Kidney epithelial cell (primary cell): ENCODE measurements around the gene RASAL2. TPM values are rescaled to one million over a fixed set of nuclear protein-coding genes. Genes with fewer than 3 reads are reported as not detected.
"Not testable (repeated sequence)": the region's sequence is repeated elsewhere in the genome, so short reads cannot be mapped to it uniquely, and the experiment has no call there.

ENCODE experiments used
- DNase-seq: peaks from one replicate; pipeline ENCODE4 v3.0.0-alpha.2; 2010; ENCODE audit warnings: low read depth
- H3K27me3 ChIP-seq: 2 replicates; pipeline ENCODE4 v1.6.0; 2011; ENCODE audit warnings: low read length; ENCODE audit not compliant: control insufficient read depth, insufficient read depth
- H3K36me3 ChIP-seq: 2 replicates; pipeline ENCODE4 v1.5.1; 2011; ENCODE audit warnings: low read length; ENCODE audit not compliant: control insufficient read depth, insufficient read depth
- H3K4me3 ChIP-seq: 2 replicates; pipeline ENCODE4 v1.5.1; 2011; ENCODE audit warnings: low read depth, mild to moderate bottlenecking, control low read depth, low read length
- total RNA-seq: library from RNA; depleted of rRNA; stranded (reverse); fragments of >200 nt; gene quantifications from 2 replicates; pipeline ENCODE4 v1.2.3, GENCODE V29; 2015
- TF ChIP-seq, protein P1 (sequence below): IDR thresholded peaks from 2 replicates; pipeline ENCODE4 v1.5.1; 2011; ENCODE audit warnings: mild to moderate bottlenecking, moderate library complexity, low read length, control low read depth, inconsistent platforms; ENCODE audit not compliant: insufficient read depth, poor library complexity, severe bottlenecking

RASAL2 gene
- total RNA-seq, 1 donor from 2014 or later, result 18.3 TPM

DNA sequence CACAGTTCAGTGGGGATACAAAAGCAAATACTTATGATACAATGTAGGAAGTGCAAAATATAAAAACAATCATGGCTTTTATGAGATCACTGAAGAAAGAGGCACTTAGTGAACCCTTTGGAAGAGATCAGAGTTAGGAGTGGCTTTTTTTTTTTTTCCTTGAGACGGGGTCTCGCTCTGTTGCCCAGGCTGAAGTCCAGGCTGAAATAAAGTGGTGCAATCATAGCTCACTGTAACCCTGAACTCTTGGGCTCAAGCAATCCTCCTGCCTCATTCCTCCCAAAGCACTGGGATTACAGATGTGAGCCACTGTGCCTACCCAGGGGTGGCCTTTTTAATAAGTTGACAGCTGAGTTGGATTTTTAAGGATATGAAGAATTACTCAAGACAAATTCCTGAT lies 17.3 kb upstream of the RASAL2 start:
- no peaks in the 10 kb centered on the region for H3K27me3 ChIP-seq
- TF ChIP-seq, protein P1, sequence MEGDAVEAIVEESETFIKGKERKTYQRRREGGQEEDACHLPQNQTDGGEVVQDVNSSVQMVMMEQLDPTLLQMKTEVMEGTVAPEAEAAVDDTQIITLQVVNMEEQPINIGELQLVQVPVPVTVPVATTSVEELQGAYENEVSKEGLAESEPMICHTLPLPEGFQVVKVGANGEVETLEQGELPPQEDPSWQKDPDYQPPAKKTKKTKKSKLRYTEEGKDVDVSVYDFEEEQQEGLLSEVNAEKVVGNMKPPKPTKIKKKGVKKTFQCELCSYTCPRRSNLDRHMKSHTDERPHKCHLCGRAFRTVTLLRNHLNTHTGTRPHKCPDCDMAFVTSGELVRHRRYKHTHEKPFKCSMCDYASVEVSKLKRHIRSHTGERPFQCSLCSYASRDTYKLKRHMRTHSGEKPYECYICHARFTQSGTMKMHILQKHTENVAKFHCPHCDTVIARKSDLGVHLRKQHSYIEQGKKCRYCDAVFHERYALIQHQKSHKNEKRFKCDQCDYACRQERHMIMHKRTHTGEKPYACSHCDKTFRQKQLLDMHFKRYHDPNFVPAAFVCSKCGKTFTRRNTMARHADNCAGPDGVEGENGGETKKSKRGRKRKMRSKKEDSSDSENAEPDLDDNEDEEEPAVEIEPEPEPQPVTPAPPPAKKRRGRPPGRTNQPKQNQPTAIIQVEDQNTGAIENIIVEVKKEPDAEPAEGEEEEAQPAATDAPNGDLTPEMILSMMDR, result no peak
- no peak overlapping the region for H3K4me3 ChIP-seq
- DNase-seq, result no peak
- no peaks in the 10 kb centered on the region for H3K36me3 ChIP-seq

DNA sequence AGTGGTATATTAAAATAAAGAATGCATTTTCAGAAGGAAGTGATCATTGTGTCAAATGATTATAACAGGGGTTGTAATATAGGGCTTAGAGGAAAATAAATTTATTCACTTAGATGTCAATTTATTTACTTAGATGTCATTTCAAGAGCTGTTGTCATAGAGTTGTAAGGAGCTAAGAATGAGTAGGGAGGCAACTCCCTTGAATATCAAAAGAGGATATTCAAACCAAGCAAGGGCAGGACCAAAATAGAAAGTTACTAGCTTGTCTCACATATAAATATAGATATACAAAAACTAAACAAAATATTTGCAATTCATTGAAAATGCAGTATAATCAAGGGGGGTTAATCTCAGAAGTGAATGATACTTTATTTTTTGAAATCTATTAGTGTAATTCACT lies 16.0 kb upstream of the RASAL2 start:
- Histone ChIP-seq H3K36me3 (no peaks in the 10 kb centered on the region), H3K4me3 (no peak overlapping the region), H3K27me3 (no peaks in the 10 kb centered on the region)
- TF ChIP-seq, protein P1, result no peak
- no peak for DNase-seq

DNA sequence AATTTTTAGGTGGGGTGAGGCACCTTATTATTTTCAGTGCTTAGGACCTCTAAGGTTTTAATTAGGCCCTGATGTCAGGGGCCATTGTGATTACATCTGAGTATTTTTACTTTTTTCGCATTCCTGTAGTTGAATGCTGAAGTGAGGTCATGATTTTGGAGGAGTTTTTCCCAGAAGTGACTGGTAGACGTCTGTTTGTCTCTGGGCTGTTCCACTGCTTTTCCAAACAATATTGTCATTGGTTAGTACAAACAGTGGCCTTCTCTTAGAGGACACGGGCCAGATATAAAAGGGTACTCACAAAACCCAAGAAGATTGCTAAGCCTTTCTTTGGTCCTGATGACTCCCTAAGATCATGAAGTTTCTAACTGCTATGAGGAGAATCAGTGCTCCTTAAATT lies 7.6 kb upstream of the RASAL2 start:
- Histone ChIP-seq H3K4me3 (no peak overlapping the region), H3K27me3 (no peaks in the 10 kb centered on the region), H3K36me3 (no peaks in the 10 kb centered on the region)
- TF ChIP-seq, protein P1, result no peak
- DNase-seq, result no peak

DNA sequence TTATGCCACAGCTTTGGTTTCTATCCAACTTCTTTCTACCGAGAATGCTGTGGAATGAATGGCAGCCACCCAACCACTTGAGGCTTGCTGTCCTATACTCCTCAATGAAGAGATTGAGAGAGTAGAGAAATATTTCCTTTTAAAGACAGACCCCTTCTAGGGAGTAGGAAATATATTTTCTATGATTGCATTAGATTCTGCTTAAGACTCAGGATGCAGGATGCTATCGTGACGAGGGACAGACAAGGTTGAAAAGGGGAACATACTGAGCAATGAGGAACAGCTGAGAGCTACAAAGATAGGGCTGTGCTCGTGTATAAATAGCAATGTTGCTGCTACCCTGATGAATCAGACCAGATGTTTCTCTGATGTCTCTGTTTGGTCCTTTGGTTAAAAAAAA lies 7.1 kb upstream of the RASAL2 start:
- Histone ChIP-seq H3K36me3 (no peaks in the 10 kb centered on the region), H3K4me3 (no peak overlapping the region), H3K27me3 (no peaks in the 10 kb centered on the region)
- TF ChIP-seq, protein P1, result no peak
- DNase-seq, result no peak

DNA sequence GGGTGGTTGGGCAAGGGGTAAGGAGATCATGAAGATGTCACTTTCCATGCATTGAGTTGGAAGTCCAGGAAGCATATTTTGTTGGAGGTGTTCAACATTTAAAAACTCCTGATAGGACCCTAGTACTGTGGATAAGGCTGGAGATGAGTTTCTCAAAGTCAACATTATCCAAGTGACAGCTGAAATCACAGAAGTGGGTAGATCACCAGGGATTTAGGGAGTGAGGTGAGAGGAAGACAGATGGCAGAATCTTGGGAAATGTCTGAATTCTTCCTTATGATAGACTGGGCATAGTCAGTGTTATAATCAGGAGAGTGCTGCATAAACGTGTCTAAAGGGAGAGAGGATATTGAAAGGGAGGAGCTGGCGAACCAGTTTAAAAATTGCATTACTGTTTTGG lies 5.3 kb upstream of the RASAL2 start:
- no peaks in the 10 kb centered on the region for H3K36me3 ChIP-seq
- no peaks in the 10 kb centered on the region for H3K27me3 ChIP-seq
- no peak overlapping the region for H3K4me3 ChIP-seq
- DNase-seq, result no peak
- TF ChIP-seq, protein P1, result no peak

DNA sequence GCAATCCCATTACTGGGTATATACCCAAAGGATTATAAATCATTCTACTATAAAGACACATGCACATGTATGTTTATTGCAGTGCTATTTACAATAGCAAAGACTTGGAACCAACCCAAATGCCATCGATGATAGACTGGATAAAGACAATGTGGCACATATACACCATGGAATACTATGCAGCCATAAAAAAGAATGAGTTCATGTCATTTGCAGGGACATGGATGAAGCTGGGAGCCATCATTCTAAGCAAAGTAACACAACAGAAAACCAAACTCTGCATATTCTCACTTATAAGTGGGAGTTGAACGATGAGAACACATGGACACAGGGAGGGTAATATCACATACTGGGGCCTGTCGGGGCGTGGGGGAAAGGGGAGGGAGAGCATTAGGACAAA lies 2.5 kb upstream of the RASAL2 start:
- H3K4me3 ChIP-seq, H3K27me3 ChIP-seq, H3K36me3 ChIP-seq, DNase-seq: not testable (repeated sequence)
